OCI-LY3 (cell line): ENCODE measurements around the gene NLK.

ENCODE experiments used
- EZH2phosphoT487 ChIP-seq: fragments of 200-600 bp; shearing (Covaris generic); IDR thresholded peaks from 2 replicates; pipeline ENCODE4 v1.6.1; 2018; ENCODE audit warnings: antibody characterized with exemption, mixed run types, low read depth
- TF ChIP-seq, protein P1 (sequence below): fragments of 200-600, 300-600 bp; sonication (generic); IDR thresholded peaks from 2 replicates; pipeline ENCODE4 v1.5.1; 2014; ENCODE audit warnings: antibody characterized with exemption, low read length, low read depth

DNA sequence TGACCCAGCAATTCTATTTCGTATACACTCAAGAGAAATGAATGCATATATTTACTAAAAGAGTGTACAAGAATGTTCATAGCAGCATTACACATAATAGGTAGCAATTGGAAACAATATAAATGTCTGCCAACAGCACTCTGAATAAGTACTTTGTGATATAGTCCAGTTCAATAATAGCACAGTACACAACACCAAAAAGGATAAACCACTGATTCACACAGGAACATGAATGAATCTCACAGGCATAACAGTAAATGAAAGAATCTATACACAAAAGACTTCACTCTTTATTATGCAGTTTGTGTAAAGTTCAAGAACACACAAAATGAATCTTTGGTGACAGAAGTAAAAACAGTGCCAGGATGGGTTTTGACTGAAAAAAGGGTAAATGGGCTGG, 86.3 kb downstream of the NLK start:
- TF ChIP-seq, protein P1, sequence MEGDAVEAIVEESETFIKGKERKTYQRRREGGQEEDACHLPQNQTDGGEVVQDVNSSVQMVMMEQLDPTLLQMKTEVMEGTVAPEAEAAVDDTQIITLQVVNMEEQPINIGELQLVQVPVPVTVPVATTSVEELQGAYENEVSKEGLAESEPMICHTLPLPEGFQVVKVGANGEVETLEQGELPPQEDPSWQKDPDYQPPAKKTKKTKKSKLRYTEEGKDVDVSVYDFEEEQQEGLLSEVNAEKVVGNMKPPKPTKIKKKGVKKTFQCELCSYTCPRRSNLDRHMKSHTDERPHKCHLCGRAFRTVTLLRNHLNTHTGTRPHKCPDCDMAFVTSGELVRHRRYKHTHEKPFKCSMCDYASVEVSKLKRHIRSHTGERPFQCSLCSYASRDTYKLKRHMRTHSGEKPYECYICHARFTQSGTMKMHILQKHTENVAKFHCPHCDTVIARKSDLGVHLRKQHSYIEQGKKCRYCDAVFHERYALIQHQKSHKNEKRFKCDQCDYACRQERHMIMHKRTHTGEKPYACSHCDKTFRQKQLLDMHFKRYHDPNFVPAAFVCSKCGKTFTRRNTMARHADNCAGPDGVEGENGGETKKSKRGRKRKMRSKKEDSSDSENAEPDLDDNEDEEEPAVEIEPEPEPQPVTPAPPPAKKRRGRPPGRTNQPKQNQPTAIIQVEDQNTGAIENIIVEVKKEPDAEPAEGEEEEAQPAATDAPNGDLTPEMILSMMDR: no peak
- TF ChIP-seq EZH2phosphoT487: no peak
